NCI-H510A (cell line): ENCODE data around the gene SPATA31E1.

Experiments used
- DNase-seq: peaks from one replicate; lab custom pipeline; 2025; lab: John Stamatoyannopoulos, UW

Gene SPATA31E1

GRCh38 chr9:87863882-87864465, 18.7 kb upstream of the SPATA31E1 start:
- DNase-seq: no peak

- no peak for DNase-seq
Measured at GRCh38 chr9:87864915-87865314, 17.8 kb upstream of the SPATA31E1 start.

GRCh38 chr9:87865626-87866025, 17.1 kb upstream of the SPATA31E1 start:
- DNase-seq: no peak

GRCh38 chr9:87867391-87867790, 15.3 kb upstream of the SPATA31E1 start:
- DNase-seq: no peak

GRCh38 chr9:87868175-87868574, 14.5 kb upstream of the SPATA31E1 start:
- no peak for DNase-seq

GRCh38 chr9:87868635-87869034, 14.0 kb upstream of the SPATA31E1 start:
- DNase-seq: no peak

- no peak for DNase-seq
Measured at GRCh38 chr9:87869082-87869481, 13.6 kb upstream of the SPATA31E1 start.

GRCh38 chr9:87871425-87872078, 11.1 kb upstream of the SPATA31E1 start:
- DNase-seq: no peak

- DNase-seq: no peak
Measured at GRCh38 chr9:87872079-87872624, 10.5 kb upstream of the SPATA31E1 start.

GRCh38 chr9:87873607-87874303, 8.9 kb upstream of the SPATA31E1 start:
- no peak for DNase-seq

- no peak for DNase-seq
Measured at GRCh38 chr9:87874304-87874623, 8.4 kb upstream of the SPATA31E1 start.

GRCh38 chr9:87875060-87875459, 7.6 kb upstream of the SPATA31E1 start:
- DNase-seq: no peak

- DNase-seq: no peak
Measured at GRCh38 chr9:87875831-87876545, 6.7 kb upstream of the SPATA31E1 start.

GRCh38 chr9:87876708-87877107, 6.0 kb upstream of the SPATA31E1 start:
- DNase-seq: no peak

- DNase-seq: no peak
Measured at GRCh38 chr9:87878989-87879511, 3.6 kb upstream of the SPATA31E1 start.

- no peak for DNase-seq
Measured at GRCh38 chr9:87880116-87880515, 2.6 kb upstream of the SPATA31E1 start.

- no peak for DNase-seq
Measured at GRCh38 chr9:87880683-87881082, 2.0 kb upstream of the SPATA31E1 start.

- DNase-seq: no peak
Measured at GRCh38 chr9:87883274-87883673, 597 bp downstream of the SPATA31E1 start.

GRCh38 chr9:87883990-87884389, 1.3 kb downstream of the SPATA31E1 start:
- no peak for DNase-seq

GRCh38 chr9:87884578-87885459, 2.1 kb downstream of the SPATA31E1 start:
- no peak for DNase-seq

GRCh38 chr9:87885484-87886189, 3.0 kb downstream of the SPATA31E1 start:
- DNase-seq: no peak
